ENCODE data around the gene CEACAM19. TPM values are rescaled to one million over a fixed set of nuclear protein-coding genes. Genes with fewer than 3 reads are reported as not detected.

The CEACAM19 gene
- total RNA-seq, 2 experiments from 2014 or later: not detected

DNA sequence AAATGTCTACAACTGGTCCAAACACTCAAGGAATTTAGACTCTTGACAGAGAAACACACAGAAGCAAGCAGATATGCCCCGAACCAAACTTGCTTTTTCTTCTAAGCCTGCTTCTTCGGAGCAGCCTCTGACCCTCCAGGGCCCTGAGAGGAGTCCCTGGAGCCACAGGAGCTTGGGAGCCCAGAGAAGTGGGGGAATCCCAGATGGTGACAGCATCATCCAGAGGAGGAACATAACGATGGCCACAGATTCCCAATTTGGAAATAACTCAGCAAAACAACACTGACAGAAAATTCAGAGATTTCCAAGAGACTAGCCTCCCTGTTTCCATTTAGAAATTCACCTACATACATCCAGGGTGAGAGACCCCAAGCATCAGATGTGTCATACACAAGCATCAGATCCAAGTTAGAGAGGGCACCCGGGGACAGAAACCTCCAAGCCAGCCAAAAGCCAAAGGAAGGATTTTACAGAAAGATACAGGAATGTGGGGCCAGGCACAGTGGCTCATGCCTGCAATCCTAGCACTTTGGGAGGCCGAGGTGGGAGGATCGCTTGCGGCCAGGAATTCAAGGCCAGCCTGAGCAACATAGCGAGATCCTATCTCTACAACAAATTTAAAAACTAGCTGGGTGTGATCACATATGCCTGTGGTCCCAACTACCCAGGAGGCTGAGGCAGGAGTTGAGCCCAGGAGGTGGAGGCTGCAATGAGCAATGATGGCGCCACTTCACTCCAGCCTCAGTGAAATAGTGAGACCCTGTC, 29.6 kb upstream of the CEACAM19 start:
- Histone ChIP-seq H3K27ac (ENCODE audit: low read depth, low read length, poor library complexity, severe bottlenecking) (no peak overlapping the region), H3K79me2 (ENCODE audit: insufficient read depth, low read depth, low read length) (no peaks in the 10 kb centered on the region), H3K36me3 (ENCODE audit: insufficient read depth, low read length) (no peaks in the 10 kb centered on the region), H3K4me1 (ENCODE audit: insufficient read depth, low read length, poor library complexity, severe bottlenecking) (no peaks in the 10 kb centered on the region), H3K4me2 (ENCODE audit: low read length) (no peak overlapping the region), H2AFZ (ENCODE audit: low read length) (no peak overlapping the region), H3K9me3 (ENCODE audit: low read length) (no peaks in the 10 kb centered on the region), H4K20me1 (ENCODE audit: insufficient read depth, low read length) (no peaks in the 10 kb centered on the region), H3K4me3 (ENCODE audit: low read depth, low read length, poor library complexity, severe bottlenecking) (no peak overlapping the region), H3K9me2 (ENCODE audit: insufficient read depth, low read length) (no peaks in the 10 kb centered on the region)
- ChIA-PET POLR2A (no interaction called here), CTCF (ENCODE audit: unreplicated experiment) (no interaction called here)
- TF ChIP-seq EZH2phosphoT487 (IDR thresholded peaks at IDR 0.05; ENCODE audit: borderline replicate concordance, low read depth, low read length): no peak
- TF ChIP-seq, protein P1, sequence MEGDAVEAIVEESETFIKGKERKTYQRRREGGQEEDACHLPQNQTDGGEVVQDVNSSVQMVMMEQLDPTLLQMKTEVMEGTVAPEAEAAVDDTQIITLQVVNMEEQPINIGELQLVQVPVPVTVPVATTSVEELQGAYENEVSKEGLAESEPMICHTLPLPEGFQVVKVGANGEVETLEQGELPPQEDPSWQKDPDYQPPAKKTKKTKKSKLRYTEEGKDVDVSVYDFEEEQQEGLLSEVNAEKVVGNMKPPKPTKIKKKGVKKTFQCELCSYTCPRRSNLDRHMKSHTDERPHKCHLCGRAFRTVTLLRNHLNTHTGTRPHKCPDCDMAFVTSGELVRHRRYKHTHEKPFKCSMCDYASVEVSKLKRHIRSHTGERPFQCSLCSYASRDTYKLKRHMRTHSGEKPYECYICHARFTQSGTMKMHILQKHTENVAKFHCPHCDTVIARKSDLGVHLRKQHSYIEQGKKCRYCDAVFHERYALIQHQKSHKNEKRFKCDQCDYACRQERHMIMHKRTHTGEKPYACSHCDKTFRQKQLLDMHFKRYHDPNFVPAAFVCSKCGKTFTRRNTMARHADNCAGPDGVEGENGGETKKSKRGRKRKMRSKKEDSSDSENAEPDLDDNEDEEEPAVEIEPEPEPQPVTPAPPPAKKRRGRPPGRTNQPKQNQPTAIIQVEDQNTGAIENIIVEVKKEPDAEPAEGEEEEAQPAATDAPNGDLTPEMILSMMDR (conservative IDR thresholded peaks at IDR 0.05; ENCODE audit: low read length): no peak
- BruUV-seq (replicated peaks): no TSS peak
- intact Hi-C loops (cut with micrococcal nuclease; ENCODE audit: unreplicated experiment): no loop called here
- DNase-seq (ENCODE audit: low spot score): no peak

DNA sequence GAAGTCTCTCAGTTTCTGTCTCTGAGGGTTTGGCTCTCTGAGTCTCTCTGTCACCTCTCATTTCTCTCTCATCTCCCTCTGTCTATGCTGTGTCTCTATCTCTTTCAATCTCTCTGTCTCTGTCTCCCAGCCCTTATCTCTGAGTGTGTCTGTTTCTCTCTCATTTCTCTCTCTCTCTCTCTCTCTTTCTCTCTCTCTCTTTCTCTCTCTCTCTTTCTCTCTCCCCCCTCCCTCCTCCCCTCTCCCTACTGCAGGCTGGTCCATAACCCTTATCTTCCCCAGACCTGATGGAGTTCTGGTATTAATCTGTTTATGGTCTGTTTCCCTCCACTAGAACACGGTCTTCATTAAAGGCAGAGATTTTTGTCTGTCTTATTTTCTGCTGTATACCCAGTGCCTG, 28.9 kb upstream of the CEACAM19 start:
- no peak for DNase-seq (ENCODE audit: low spot score)
- H3K9me2 ChIP-seq (ENCODE audit: insufficient read depth, low read length): no peaks in the 10 kb centered on the region
- ChIA-PET POLR2A (no interaction called here), CTCF (ENCODE audit: unreplicated experiment) (no interaction called here)
- H3K36me3 ChIP-seq (ENCODE audit: insufficient read depth, low read length): no peaks in the 10 kb centered on the region
- H3K4me1 ChIP-seq (ENCODE audit: insufficient read depth, low read length, poor library complexity, severe bottlenecking): no peaks in the 10 kb centered on the region
- intact Hi-C loops (cut with micrococcal nuclease; ENCODE audit: unreplicated experiment): no loop called here
- TF ChIP-seq, protein P1 (conservative IDR thresholded peaks at IDR 0.05; ENCODE audit: low read length): no peak
- TF ChIP-seq EZH2phosphoT487 (IDR thresholded peaks at IDR 0.05; ENCODE audit: borderline replicate concordance, low read depth, low read length): no peak
- no TSS peak for BruUV-seq (replicated peaks)
- no peak overlapping the region for H3K27ac ChIP-seq (ENCODE audit: low read depth, low read length, poor library complexity, severe bottlenecking)
- no peak overlapping the region for H3K4me2 ChIP-seq (ENCODE audit: low read length)
- no peaks in the 10 kb centered on the region for H4K20me1 ChIP-seq (ENCODE audit: insufficient read depth, low read length)
- H2AFZ ChIP-seq (ENCODE audit: low read length): no peak overlapping the region
- H3K9me3 ChIP-seq (ENCODE audit: low read length): no peaks in the 10 kb centered on the region
- no peaks in the 10 kb centered on the region for H3K79me2 ChIP-seq (ENCODE audit: insufficient read depth, low read depth, low read length)
- H3K4me3 ChIP-seq (ENCODE audit: low read depth, low read length, poor library complexity, severe bottlenecking): no peak overlapping the region

DNA sequence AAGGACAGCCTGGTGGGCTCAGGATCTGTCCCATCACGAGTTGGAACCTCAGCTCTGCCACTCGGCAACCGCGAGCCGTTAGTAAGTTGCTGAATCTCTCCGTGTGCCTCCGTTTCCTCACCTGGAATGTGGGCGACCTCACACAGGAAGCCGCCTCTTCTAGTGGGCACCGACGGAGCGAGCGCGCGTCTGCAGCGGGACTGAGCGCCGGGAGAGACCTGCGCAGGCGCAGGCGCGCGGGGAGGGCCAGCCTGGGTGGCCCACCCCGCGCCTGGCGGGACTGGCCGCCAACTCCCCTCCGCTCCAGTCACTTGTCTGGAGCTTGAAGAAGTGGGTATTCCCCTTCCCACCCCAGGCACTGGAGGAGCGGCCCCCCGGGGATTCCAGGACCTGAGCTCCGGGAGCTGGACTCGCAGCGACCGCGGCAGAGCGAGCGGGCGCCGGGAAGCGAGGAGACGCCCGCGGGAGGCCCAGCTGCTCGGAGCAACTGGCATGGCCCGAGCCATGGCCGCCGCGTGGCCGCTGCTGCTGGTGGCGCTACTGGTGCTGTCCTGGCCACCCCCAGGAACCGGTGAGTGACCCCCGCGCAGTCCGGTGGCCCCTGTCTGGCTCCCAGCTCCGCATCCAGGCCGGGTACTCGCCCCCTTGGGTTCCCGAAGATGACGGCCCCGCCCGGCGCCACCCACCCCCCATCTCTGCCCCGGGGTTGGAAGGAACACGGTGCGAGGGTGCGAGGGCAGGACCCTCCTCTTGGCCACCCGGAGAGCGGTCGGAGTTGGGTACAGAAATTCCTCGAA, 27.5 kb upstream of the CEACAM19 start, which contains the start of gene PVR:
PVR (plus strand) TSS at position 306 of the 797 bp plus-strand sequence; CDS start at position 493, 187 bp downstream.
- CTCF ChIA-PET (ENCODE audit: unreplicated experiment): no interaction called here
- H3K4me3 ChIP-seq (ENCODE audit: low read depth, low read length, poor library complexity, severe bottlenecking): no peak within 1 kb of the TSS

More for the DNA sequence above, 27.5 kb upstream of the CEACAM19 start, which contains the start of gene PVR:
- no peaks in the 10 kb centered on the region for H3K79me2 ChIP-seq (ENCODE audit: insufficient read depth, low read depth, low read length)
- DNase-seq (ENCODE audit: low spot score): no peak
- POLR2A ChIA-PET: no interaction called here
- no peak within 1 kb of the TSS for H3K4me2 ChIP-seq (ENCODE audit: low read length)
- no TSS peak for BruUV-seq (replicated peaks)
- no peak within 1 kb of the TSS for H3K27ac ChIP-seq (ENCODE audit: low read depth, low read length, poor library complexity, severe bottlenecking)
- TF ChIP-seq, protein P1 (conservative IDR thresholded peaks at IDR 0.05; ENCODE audit: low read length): no peak
- TF ChIP-seq EZH2phosphoT487 (IDR thresholded peaks at IDR 0.05; ENCODE audit: borderline replicate concordance, low read depth, low read length): no peak
- intact Hi-C loops (cut with micrococcal nuclease; ENCODE audit: unreplicated experiment): no loop called here
- H3K4me1 ChIP-seq (ENCODE audit: insufficient read depth, low read length, poor library complexity, severe bottlenecking): no peaks in the 10 kb centered on the region
- no peaks in the 10 kb centered on the region for H3K36me3 ChIP-seq (ENCODE audit: insufficient read depth, low read length)
- no peaks in the 10 kb centered on the region for H3K9me2 ChIP-seq (ENCODE audit: insufficient read depth, low read length)
- no peak within 1 kb of the TSS for H2AFZ ChIP-seq (ENCODE audit: low read length)
- H4K20me1 ChIP-seq (ENCODE audit: insufficient read depth, low read length): no peaks in the 10 kb centered on the region
- no peaks in the 10 kb centered on the region for H3K9me3 ChIP-seq (ENCODE audit: low read length)
